Lower leg skin (tissue), 4 donors: ENCODE results near the gene KRTAP4-2. TPM values are rescaled to one million over a fixed set of nuclear protein-coding genes. Genes with fewer than 3 reads are reported as not detected.
"Not testable (repeated sequence)": the region's sequence is repeated elsewhere in the genome, so short reads cannot be mapped to it uniquely, and the experiment has no call there.

Experiments
- DNase-seq, 2 donors: peaks; one replicate each; pipeline ENCODE4 v3.0.0-alpha.2; 2019; ENCODE audit warnings: low spot score in 2 of 2
- H3K4me3 ChIP-seq: fragments of 200-600 bp; sonication (generic); 2 replicates; pipeline ENCODE4 v1.5.1; 2017; ENCODE audit warnings: mild to moderate bottlenecking, low read depth; ENCODE audit not compliant: poor library complexity, severe bottlenecking
- POLR2A ChIP-seq, 2 donors: fragments of 450-650 bp; IDR thresholded peaks; one replicate each; pipeline ENCODE4 v1.6.1; 2016 to 2017; ENCODE audit warnings: antibody characterized with exemption in 2 of 2, mild to moderate bottlenecking in 1 of 2, moderate library complexity in 1 of 2
- WGBS, 2 donors: methylation state at CpG; one replicate each; pipeline ENCODE4 v1.1.5; 2018; 5-methylcytosine and 5-hydroxymethylcytosine counted together
- intact Hi-C: fragments of 100-400 bp; cut with DNase I; formaldehyde crosslinking; loops from one replicate; pipeline ENCODE4 v1.15.0; 2023; ENCODE audit warnings: low total_unique reads
- total RNA-seq, 4 donors: library from RNA; depleted of rRNA; stranded (reverse); fragments of >200 nt; gene quantifications; one replicate each; pipeline ENCODE4 v1.1.0, GENCODE V29; 2016
- TF ChIP-seq, protein P1 (sequence below), 3 donors: fragments of 450-650 bp; IDR thresholded peaks; one replicate each; pipeline ENCODE4 v1.5.1; 2016; ENCODE audit warnings: antibody characterized with exemption in 3 of 3, mild to moderate bottlenecking in 3 of 3, moderate library complexity in 2 of 3

Gene KRTAP4-2
- total RNA-seq, result 10 to 100 TPM in 1 of 4 donors, 1 to 10 TPM in 1, not detected in 2; 5.0 to 75.4 TPM

DNA sequence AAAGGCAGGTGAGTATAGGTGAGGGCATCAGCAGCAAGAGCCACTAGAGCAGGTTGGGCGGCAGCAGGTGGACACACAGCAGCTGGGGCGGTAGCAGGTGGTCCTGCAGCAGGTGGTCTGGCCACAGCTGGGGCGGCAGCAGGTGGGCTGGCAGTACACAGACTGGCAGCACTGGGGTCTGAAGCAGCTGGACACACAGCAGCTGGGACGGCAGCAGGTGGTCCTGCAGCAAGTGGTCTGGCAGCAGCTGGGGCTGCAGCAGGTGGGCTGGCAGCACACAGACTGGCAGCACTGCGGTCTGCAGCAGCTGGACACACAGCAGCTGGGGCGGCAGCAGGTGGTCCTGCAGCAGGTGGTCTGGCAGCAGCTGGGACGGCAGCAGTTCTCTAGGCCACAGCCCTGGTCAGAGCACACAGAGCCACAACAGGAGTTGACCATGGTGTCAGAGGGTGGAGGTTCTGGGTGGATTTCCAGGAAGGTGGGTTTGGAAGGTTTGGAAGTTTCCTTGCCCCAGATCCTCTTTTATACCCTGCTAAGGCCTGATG, at the start of gene KRTAP4-2:
KRTAP4-2 (minus strand) TSS at position 495 of the 545 bp plus-strand sequence; CDS start at position 438, 57 bp downstream.
- 91 to 94% methylated on average over 6 to 7 of the region's 7 CpGs for WGBS, 2 donors
- DNase-seq, result no peak
- no peak for TF ChIP-seq POLR2A (IDR thresholded peaks at IDR 0.05)
- TF ChIP-seq, protein P1, sequence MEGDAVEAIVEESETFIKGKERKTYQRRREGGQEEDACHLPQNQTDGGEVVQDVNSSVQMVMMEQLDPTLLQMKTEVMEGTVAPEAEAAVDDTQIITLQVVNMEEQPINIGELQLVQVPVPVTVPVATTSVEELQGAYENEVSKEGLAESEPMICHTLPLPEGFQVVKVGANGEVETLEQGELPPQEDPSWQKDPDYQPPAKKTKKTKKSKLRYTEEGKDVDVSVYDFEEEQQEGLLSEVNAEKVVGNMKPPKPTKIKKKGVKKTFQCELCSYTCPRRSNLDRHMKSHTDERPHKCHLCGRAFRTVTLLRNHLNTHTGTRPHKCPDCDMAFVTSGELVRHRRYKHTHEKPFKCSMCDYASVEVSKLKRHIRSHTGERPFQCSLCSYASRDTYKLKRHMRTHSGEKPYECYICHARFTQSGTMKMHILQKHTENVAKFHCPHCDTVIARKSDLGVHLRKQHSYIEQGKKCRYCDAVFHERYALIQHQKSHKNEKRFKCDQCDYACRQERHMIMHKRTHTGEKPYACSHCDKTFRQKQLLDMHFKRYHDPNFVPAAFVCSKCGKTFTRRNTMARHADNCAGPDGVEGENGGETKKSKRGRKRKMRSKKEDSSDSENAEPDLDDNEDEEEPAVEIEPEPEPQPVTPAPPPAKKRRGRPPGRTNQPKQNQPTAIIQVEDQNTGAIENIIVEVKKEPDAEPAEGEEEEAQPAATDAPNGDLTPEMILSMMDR (IDR thresholded peaks at IDR 0.05), result no peak
- intact Hi-C loops, result no loop called here
- no peak within 1 kb of the TSS for H3K4me3 ChIP-seq

DNA sequence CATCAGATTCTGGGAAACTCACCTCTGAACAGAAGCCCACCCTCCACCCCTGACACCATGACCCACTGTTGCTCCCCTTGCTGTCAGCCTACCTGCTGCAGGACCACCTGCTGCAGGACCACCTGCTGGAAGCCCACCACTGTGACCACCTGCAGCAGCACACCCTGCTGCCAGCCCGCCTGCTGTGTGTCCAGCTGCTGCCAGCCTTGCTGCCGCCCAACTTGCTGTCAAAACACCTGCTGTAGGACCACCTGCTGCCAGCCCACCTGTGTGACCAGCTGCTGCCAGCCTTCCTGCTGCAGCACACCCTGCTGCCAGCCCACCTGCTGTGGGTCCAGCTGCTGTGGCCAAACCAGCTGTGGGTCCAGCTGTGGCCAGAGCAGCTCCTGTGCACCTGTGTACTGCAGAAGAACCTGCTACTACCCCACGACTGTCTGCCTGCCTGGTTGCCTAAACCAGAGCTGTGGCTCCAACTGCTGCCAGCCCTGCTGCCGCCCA, 48.6 kb upstream of the KRTAP4-2 start, which contains the start of gene KRTAP9-2:
KRTAP9-2 (plus strand) TSS at position 51 of the 498 bp plus-strand sequence; CDS start at position 58, 7 bp downstream.
- 50 to 64% methylated on average over 1 to 2 of the region's 4 CpGs for WGBS, 2 donors
- intact Hi-C loops, DNase-seq, H3K4me3 ChIP-seq: not testable (repeated sequence)

DNA sequence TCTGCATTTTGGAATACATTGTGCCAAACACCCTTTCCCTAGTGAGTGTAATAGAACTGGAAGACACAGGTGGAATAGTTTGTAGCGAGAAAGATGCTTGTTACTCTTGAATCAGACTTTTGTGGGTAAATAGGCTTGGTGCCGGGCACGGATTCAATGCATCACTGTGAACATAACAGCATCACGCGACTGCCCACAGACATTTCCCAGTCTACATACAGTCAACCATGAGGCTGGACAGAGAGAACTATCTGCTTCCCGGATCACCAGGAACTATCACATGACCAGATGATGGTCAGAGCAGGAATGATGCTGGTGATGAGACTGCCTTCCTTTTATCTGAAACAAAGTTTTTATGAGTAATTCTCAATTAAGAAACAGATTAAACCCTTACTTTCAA, 48.0 kb upstream of the KRTAP4-2 start:
- TF ChIP-seq, protein P1 (IDR thresholded peaks at IDR 0.05), result no peak
- no peak for TF ChIP-seq POLR2A (IDR thresholded peaks at IDR 0.05)
- intact Hi-C loops, result no loop called here
- DNase-seq, result no peak
- WGBS, 2 donors, result 91 to 93% methylated on average over 6 of the region's 6 CpGs
- no peak overlapping the region for H3K4me3 ChIP-seq

DNA sequence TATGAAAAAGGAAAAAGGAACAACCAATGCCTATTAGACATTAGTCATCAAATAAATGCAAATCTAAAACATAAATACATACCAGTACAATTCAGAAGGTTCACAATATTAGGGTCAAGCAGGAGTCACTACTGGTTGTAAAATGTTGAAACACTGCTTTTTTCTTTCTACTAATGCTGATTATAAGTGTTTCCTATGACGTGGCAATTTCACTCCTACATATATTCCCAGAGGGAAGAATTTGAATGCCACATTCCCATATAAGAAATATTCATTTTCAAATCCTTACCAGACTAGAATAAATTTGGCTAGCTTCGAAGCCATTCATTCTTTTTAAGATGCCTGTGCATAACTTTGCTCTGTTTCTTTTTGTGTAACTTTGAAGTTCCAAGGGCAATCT, 45.8 kb upstream of the KRTAP4-2 start:
- intact Hi-C loops, result no loop called here
- 48 to 50% methylated on average over 2 of the region's 2 CpGs for WGBS, 2 donors
- DNase-seq, result no peak
- no peak for TF ChIP-seq POLR2A (IDR thresholded peaks at IDR 0.05)
- TF ChIP-seq, protein P1 (IDR thresholded peaks at IDR 0.05), result no peak
- H3K4me3 ChIP-seq, result no peak overlapping the region

DNA sequence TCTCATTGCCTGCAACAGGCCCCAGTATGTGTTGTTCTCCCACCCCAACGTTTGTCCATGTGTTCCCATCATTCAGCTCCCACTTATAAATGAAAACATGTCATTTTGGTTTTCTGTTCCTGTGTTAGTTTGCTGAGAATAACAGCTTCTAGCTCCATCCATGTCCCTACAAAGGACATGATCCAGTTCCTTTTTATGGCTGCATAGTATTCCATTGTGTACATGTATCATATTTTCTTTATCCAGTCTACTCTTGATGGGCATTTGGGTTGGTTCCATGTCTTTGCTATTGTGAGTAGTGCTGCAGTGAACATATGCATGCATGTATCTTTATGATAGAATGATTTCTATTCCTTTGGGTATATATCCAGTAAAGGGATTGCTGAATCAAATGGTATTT, 37.7 kb upstream of the KRTAP4-2 start:
- 69 to 84% methylated on average over 1 of the region's 1 CpG for WGBS, 2 donors
- no peak overlapping the region for H3K4me3 ChIP-seq
- TF ChIP-seq POLR2A (IDR thresholded peaks at IDR 0.05), result no peak
- TF ChIP-seq, protein P1 (IDR thresholded peaks at IDR 0.05), result no peak
- no peak for DNase-seq
- intact Hi-C loops, result no loop called here

DNA sequence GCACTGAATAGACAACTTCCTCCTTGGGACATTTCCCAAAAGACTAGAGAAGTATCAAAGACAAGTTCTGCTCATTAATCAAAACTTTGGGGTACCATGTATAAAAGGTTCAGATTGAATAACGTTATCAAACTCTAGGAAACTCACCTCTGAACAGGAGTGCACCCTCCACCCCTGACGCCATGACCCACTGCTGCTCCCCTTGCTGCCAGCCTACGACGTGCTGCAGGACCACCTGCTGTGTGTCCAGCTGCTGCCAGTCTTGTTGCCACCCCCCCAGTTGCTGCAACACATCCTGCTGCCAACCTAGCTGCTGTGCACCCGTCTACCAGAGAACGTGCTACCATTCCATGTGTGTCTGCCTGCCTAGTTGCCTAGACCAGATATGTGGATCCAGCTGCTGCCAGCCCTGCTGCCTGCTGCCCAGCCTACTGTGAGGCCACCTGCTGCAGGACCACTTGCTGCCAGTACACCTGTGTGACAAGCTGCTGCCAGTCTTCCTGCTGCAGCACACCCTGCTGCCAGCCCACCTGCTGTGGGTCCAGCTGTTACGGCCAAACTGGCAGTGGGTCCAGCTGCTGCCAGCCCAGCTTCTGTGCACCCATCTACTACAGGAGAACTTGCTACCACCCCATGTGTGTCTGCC, 34.6 kb upstream of the KRTAP4-2 start:
- TF ChIP-seq, protein P1 (IDR thresholded peaks at IDR 0.05), result no peak
- DNase-seq, result no peak
- 77 to 84% methylated on average over 7 of the region's 7 CpGs for WGBS, 2 donors
- no peak overlapping the region for H3K4me3 ChIP-seq
- intact Hi-C loops, result no loop called here
